Rectal smooth muscle tissue (tissue), 1 donor: ENCODE data around the gene DES.

Source experiments
- H3K27ac ChIP-seq: one replicate; pipeline ENCODE4 v1.7.0; 2013; ENCODE audit warnings: low read depth, low read length, inconsistent platforms
- H3K27me3 ChIP-seq: one replicate; pipeline ENCODE4 v1.7.0; 2013; ENCODE audit warnings: low read length; ENCODE audit not compliant: control insufficient read depth, insufficient read depth
- H3K36me3 ChIP-seq: one replicate; pipeline ENCODE4 v1.7.0; 2013; ENCODE audit warnings: low read length; ENCODE audit not compliant: control insufficient read depth, insufficient read depth
- H3K4me1 ChIP-seq: one replicate; pipeline ENCODE4 v1.7.0; 2013; ENCODE audit warnings: low read length; ENCODE audit not compliant: control insufficient read depth, insufficient read depth
- H3K4me3 ChIP-seq: one replicate; pipeline ENCODE4 v1.7.0; 2013; ENCODE audit warnings: low read length
- H3K9ac ChIP-seq: one replicate; pipeline ENCODE4 v1.7.0; 2013; ENCODE audit warnings: low read length

The DES gene

DNA sequence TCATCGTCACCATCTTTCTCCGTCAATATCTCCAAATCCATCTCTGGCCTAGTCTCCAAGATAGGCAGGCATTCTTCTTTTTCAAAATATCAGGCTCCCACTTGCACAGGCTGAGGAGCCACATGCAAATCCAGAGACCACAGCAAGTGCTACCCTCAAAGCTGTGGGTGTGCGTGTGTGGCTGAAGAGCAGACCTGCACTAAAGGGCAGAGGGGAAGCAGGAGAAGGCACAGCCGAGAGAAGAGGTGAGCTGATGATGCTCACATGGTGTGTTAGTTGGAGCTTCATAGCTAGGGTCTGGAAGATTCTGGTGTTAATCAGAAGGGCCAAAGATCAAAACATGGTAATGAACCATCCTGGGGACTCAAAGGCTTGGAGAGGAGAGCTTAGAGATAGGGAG lies 20.3 kb downstream of the DES start:
- Histone ChIP-seq H3K9ac (no peak overlapping the region), H3K4me1 (peaks cover 56% of the 10 kb centered on the region), H3K4me3 (no peak overlapping the region), H3K27me3 (peaks cover 14% of the 10 kb centered on the region), H3K27ac (peak overlapping the region; percentile 99), H3K36me3 (no peaks in the 10 kb centered on the region)

DNA sequence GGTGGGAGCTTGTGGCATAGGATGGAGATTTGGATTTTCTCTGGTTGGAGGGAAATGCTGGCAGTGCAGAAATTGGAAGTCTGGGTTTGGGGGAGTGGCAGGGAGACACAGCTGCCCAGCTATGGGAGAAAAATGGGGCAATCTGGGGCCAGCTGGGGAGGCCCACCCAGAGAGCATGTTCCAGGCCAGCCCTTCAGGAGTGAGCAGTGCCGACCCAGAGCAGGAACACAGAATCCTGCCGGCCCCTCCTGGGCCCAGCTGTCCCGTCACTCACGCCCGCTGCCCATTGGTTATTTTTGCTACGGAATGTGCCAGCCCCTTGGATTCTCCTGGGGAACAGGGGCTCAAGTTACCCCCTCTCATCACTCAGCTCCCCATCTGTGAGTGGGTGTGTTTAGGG lies 21.3 kb downstream of the DES start:
- Histone ChIP-seq H3K4me1 (peaks cover 57% of the 10 kb centered on the region), H3K27me3 (peaks cover 11% of the 10 kb centered on the region), H3K4me3 (no peak overlapping the region), H3K9ac (no peak overlapping the region), H3K27ac (peak overlapping the region; percentile 99), H3K36me3 (no peaks in the 10 kb centered on the region)

DNA sequence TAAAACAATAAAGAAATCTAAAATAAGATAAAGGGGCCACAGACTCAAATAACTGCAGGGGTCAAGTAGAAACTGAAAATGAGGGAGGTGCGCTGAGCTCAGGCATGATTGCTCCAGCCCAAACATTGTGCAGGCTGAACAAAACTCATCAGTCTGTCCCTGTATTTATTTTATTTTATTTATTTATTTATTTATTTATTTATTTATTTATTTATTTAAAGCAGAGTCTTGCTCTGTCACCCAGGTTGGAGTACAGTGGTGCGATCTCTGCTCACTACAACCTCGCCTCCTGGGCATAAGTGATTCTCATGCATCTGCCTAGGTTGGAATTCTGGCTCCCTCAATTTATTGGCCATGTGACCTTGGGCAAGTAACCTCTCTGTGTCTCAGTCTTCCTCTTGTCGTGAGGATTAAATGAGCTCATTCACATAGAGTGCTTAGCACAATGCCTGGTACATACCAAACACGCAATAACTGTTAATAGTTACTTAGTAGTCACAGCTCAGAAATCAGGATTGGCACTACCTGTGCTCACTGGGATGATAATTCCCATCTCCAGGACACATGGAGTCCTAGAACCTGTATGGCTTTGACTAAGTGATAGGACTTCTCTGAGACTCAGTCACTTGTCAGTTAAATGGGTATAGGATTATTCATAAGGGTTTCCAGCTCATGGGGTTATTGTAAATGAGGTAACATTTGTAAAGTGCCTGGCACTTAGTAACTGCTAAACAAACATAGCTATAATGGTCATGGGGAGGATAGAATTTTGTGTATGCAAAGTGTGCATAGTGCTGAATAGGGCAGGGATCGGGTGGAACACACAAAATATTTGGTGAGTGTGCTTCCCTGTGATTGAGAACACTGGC lies 22.4 kb downstream of the DES start:
- no peak overlapping the region for H3K9ac ChIP-seq
- no peaks in the 10 kb centered on the region for H3K36me3 ChIP-seq
- H3K4me3 ChIP-seq: peak overlapping the region; percentile 53
- H3K27me3 ChIP-seq: peaks cover 11% of the 10 kb centered on the region
- H3K27ac ChIP-seq: peak overlapping the region; percentile 99
- peaks cover 58% of the 10 kb centered on the region for H3K4me1 ChIP-seq

DNA sequence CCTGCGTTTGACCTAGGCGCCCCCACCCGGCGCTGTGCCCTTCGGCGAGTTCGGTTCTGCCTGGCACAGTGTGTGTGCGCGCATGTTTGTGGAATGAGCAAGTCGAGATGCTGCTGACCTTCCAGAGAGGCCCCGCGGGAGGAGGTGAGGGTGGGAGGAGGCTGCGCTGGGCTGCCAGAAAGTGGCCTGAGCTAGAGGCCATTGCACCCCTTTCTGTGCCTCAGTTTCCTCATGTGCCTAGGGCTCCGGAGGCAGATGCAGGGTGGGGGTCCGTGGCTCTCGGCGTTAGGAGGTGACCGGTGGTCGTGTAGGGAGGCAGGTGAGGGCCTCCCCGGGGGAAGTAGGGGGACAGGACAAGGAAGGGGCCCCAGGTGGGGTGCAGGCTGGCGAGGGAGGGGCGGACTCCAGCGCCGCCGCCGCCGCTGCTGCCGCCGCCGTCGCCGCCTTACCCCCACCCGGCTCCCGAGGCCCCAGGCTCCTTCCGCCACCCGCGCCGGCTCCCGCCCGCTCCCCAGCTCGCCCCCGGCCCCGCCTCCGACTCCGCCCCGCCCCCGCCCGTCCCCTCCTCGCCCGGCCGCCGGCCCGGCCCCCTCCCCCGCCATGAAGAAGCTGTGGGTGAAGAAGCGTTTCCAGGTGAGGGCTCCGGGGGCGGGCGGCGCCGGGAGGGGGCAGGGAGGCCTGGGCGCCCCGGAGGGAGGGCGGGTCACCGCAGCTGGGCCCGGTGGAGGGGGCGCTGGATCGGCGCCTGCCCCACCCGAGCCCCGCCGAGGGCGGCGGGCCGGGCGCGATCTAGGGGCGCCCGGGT lies 23.5 kb downstream of the DES start:
- Histone ChIP-seq H3K4me3 (peak overlapping the region; percentile 62), H3K27me3 (peaks cover 9% of the 10 kb centered on the region), H3K9ac (no peak overlapping the region), H3K27ac (peak overlapping the region; percentile 99), H3K36me3 (no peaks in the 10 kb centered on the region), H3K4me1 (peaks cover 57% of the 10 kb centered on the region)

DNA sequence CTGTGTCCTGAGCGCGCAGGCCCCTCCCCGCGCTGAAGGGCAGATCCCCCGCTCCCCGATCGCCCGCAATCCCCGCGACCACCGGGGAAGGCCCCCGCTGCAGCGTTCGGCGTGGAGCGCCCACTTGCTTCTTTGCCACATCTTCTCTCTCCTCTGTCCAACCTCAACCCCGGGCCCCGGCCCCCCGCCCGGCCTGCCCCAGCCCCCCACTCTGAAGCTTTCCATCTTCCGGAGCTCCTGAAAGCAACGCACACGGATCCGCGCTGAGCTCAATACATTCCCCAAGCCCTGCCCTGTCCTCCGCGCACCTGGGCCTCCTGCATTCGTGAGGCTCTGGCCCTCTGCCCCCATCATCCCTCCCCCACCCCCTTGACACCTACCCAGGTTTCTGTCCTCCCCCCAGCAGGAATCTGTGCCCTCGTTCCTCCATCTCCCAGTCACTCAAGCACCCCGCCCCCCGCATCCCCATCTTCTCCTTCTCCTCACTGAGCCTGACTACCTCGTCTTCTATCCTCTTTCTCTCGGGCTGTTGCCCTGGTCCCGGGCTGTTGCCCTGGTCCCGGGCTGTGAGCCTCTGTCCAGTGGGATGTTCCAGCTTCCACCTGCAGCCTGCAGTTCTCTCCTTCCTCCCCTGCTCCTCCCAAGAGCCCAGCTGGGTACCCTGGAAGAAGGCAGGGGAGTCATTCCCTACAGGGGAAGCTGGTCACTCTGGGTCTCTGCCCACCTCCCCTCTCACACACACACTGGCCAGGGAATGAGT lies 24.3 kb downstream of the DES start:
- Histone ChIP-seq H3K27me3 (peaks cover 9% of the 10 kb centered on the region), H3K27ac (peak overlapping the region; percentile 99), H3K4me1 (peaks cover 56% of the 10 kb centered on the region), H3K36me3 (no peaks in the 10 kb centered on the region), H3K9ac (no peak overlapping the region), H3K4me3 (peak overlapping the region; percentile 62)

DNA sequence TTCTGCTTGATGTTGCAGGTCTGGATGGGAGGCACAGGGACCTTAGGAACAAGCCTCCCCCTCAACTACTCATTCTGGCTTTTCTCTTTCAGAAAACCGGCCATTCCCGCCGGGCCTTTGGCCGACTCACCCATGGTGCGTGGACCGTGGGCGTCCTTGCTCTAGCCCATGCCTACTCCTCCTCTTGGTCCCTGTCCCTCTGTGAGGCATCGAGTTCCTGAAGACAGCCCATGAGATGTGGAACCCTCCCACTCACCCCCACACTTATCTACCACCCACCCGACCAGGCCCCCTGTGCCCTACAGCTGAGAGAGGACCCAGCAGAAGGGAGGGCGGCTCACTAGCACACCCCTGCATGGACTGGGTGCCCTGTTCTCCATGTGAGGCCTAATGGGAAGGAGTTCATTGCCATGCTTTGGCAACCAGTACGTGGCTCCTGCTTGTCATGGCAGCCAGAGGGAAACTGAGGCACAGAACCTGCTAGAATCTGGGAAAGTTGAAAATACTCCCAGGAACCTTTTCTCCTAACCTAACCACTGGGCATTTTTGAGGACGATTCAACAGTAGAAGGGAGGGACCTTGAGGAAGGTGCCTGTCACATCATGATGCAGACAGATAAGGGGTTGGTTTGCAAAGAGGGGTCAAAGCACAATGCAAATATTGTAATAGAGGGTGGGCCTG lies 25.0 kb downstream of the DES start:
- H3K9ac ChIP-seq: no peak overlapping the region
- H3K36me3 ChIP-seq: no peaks in the 10 kb centered on the region
- peaks cover 49% of the 10 kb centered on the region for H3K4me1 ChIP-seq
- H3K27ac ChIP-seq: peak overlapping the region; percentile 99
- H3K4me3 ChIP-seq: peak overlapping the region; percentile 62
- H3K27me3 ChIP-seq: peaks cover 9% of the 10 kb centered on the region

DNA sequence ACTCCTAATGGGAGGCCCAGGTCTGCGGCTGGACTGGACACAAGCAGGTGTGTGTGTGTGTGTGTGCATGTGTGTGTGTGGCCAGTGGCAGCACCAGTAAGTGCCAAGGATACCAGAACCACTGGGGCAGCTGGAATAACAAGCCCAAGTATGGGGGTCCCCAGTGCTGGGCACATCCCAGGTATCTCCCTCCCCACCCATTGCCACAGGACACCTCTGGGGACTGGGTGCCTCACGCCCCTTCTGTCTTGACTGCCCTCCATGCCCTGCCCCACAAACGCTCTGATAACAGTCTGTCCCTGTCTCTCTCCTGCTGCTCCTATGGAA lies 25.5 kb downstream of the DES start:
- peaks cover 47% of the 10 kb centered on the region for H3K4me1 ChIP-seq

DNA sequence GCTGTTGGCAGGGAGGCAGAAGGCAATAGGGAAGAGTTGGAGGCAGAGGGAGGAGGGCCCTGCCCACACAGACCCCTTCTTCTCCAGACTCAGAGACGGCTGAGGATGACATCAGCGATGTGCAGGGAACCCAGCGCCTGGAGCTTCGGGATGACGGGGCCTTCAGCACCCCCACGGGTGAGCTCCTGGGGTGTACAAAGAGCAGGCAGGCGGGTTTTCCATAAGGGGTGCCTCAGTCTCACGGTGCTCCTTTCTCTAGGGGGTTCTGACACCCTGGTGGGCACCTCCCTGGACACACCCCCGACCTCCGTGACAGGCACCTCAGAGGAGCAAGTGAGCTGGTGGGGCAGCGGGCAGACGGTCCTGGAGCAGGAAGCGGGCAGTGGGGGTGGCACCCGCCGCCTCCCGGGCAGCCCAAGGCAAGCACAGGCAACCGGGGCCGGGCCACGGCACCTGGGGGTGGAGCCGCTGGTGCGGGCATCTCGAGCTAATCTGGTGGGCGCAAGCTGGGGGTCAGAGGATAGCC lies 26.5 kb downstream of the DES start:
- Histone ChIP-seq H3K4me3 (peak overlapping the region; percentile 40), H3K27ac (peak overlapping the region; percentile 99), H3K36me3 (no peaks in the 10 kb centered on the region), H3K27me3 (peaks cover 10% of the 10 kb centered on the region), H3K4me1 (peaks cover 53% of the 10 kb centered on the region), H3K9ac (peak overlapping the region; percentile 68)

More for the DNA sequence above, 25.5 kb downstream of the DES start:
- H3K27ac ChIP-seq: peak overlapping the region; percentile 99
- H3K36me3 ChIP-seq: no peaks in the 10 kb centered on the region
- peaks cover 9% of the 10 kb centered on the region for H3K27me3 ChIP-seq
- no peak overlapping the region for H3K9ac ChIP-seq
- peak overlapping the region; percentile 40 for H3K4me3 ChIP-seq

DNA sequence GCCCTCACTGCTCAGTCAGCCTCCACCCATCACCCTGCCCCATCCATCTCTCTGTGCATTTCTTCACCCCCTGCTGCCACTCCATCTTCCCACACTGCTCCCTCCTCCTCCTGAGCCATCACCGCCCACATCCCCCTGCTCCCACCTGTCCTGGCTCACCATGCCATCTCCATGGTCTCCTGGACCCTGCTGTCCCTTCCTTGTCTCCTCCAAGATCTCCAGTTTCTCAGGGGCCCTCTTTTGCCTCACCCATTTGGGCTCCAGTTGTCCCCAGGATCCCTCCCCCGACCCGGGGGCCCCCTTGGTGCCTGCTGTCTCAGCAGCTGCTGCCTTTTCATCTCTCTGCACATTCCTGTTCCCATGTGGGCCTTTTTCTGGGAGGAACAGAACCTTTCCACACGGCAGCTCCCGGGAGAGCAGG lies 27.1 kb downstream of the DES start:
- peaks cover 59% of the 10 kb centered on the region for H3K4me1 ChIP-seq
- H3K9ac ChIP-seq: peak overlapping the region; percentile 68
- H3K4me3 ChIP-seq: peak overlapping the region; percentile 40
- peak overlapping the region; percentile 99 for H3K27ac ChIP-seq
- H3K36me3 ChIP-seq: no peaks in the 10 kb centered on the region
- H3K27me3 ChIP-seq: peaks cover 11% of the 10 kb centered on the region

DNA sequence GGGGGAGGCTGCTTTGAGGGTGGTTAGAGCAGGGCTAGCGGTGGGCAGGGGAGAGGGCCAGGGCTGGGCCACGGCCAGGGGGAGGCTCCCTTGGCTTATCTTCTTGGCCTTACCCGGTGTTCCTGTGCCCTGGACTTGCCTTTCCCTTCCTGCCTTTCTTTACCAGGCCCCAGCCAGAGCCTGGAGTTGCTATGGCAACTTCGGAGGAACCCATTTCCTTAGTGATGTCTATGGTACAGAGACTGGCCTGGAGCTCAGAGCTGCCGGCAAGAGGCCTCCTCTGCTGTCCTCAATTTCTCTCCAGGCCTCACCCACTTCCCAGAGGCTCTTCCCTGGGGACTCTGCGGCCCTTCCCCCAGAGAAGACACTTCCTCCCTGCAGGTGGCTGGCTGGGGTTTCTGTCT lies 27.9 kb downstream of the DES start:
- Histone ChIP-seq H3K9ac (no peak overlapping the region), H3K27ac (peak overlapping the region; percentile 99), H3K4me3 (no peak overlapping the region), H3K4me1 (peaks cover 60% of the 10 kb centered on the region), H3K27me3 (peaks cover 11% of the 10 kb centered on the region), H3K36me3 (no peaks in the 10 kb centered on the region)

DNA sequence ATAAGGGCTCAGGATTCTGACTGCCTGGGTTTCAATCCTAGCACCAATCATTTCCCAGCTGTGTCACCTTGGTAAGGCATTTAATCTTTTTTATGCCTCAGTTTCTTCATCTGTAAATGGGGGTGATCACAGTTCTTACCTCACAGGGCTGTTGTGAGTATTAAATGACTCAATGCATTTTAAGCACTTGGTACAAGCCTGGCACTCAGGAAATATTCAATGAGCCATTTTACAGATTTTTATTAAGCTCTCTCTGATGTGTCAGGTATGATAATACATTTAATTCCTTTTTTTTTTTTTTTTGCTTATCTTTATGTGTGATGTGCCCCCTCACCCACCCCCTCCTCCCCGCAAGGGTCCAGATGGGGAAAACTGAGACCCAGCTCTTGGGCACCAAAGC lies 28.5 kb downstream of the DES start:
- Histone ChIP-seq H3K4me1 (peaks cover 64% of the 10 kb centered on the region), H3K27ac (peak overlapping the region; percentile 99), H3K36me3 (no peaks in the 10 kb centered on the region), H3K9ac (no peak overlapping the region), H3K4me3 (no peak overlapping the region), H3K27me3 (peaks cover 11% of the 10 kb centered on the region)
